GM19397 (cell line): ENCODE data around the gene RHBDD1.
A peak's percentile ranks its signal among the peaks of the same experiment; 100 is the strongest.

Experiments used
- ATAC-seq: cut with Tn5 transposase; IDR thresholded peaks from one replicate; pipeline ENCODE4 v1.9.1; 2021; ENCODE audit warnings: mild to moderate bottlenecking, moderate library complexity; ENCODE audit not compliant: unreplicated experiment

Gene RHBDD1

GRCh38 chr2:226979004-226979403 is 143.2 kb downstream of the RHBDD1 start:
- ATAC-seq = no peak

- ATAC-seq = no peak
These were observed 146.0 kb downstream of the RHBDD1 start for GRCh38 chr2:226981791-226982326.

GRCh38 chr2:226983895-226984749 is 148.3 kb downstream of the RHBDD1 start:
- peak; percentile 12 for ATAC-seq

GRCh38 chr2:226984750-226985582 is 149.1 kb downstream of the RHBDD1 start:
- ATAC-seq = peak; percentile 96

GRCh38 chr2:226985583-226985946 is 149.7 kb downstream of the RHBDD1 start:
- ATAC-seq = no peak

- ATAC-seq = no peak
These were observed 155.8 kb downstream of the RHBDD1 start for GRCh38 chr2:226991663-226992062.

GRCh38 chr2:226993171-226993570 is 157.3 kb downstream of the RHBDD1 start:
- ATAC-seq = no peak

GRCh38 chr2:226994775-226995174 is 158.9 kb downstream of the RHBDD1 start:
- ATAC-seq = no peak

GRCh38 chr2:226995625-226996041 is 159.8 kb downstream of the RHBDD1 start:
- no peak for ATAC-seq

- no peak for ATAC-seq
These were observed 163.8 kb downstream of the RHBDD1 start for GRCh38 chr2:226999661-227000060.

GRCh38 chr2:227000123-227000522 is 164.3 kb downstream of the RHBDD1 start:
- no peak for ATAC-seq

- ATAC-seq = no peak
These were observed 168.6 kb downstream of the RHBDD1 start for GRCh38 chr2:227004482-227004881.

- no peak for ATAC-seq
These were observed 170.5 kb downstream of the RHBDD1 start for GRCh38 chr2:227006189-227006897.

- ATAC-seq = no peak
These were observed 171.3 kb downstream of the RHBDD1 start for GRCh38 chr2:227007148-227007547.

- ATAC-seq = no peak
These were observed 172.1 kb downstream of the RHBDD1 start for GRCh38 chr2:227007940-227008339.

GRCh38 chr2:227010433-227010832 is 174.6 kb downstream of the RHBDD1 start:
- ATAC-seq = no peak

GRCh38 chr2:227013330-227013729 is 177.5 kb downstream of the RHBDD1 start:
- no peak for ATAC-seq

GRCh38 chr2:227013881-227014280 is 178.0 kb downstream of the RHBDD1 start:
- no peak for ATAC-seq

GRCh38 chr2:227016894-227017293 is 181.0 kb downstream of the RHBDD1 start:
- ATAC-seq = no peak

- no peak for ATAC-seq
These were observed 184.6 kb downstream of the RHBDD1 start for GRCh38 chr2:227020416-227020815.

GRCh38 chr2:227022608-227023007 is 186.8 kb downstream of the RHBDD1 start:
- no peak for ATAC-seq
